C4-2B (cell line): Measurements from ENCODE around the gene PIK3R5.

Experiments used
- CTCF ChIP-seq: fragments of 450-650 bp; conservative IDR thresholded peaks from 2 replicates; pipeline ENCODE4 v1.5.1; 2017; ENCODE audit warnings: mild to moderate bottlenecking
- ZFX ChIP-seq: fragments of 450-650 bp; IDR thresholded peaks from 2 replicates; pipeline ENCODE4 v1.6.1; 2017

GRCh38 chr17:8914554-8914953, 51.0 kb downstream of the PIK3R5 start:
- no peak for TF ChIP-seq CTCF
- TF ChIP-seq ZFX, result no peak
